GM18508 (cell line): ENCODE measurements around the gene SH3TC1.
A peak's percentile ranks its signal among the peaks of the same experiment; 100 is the strongest.

Experiments used
- ATAC-seq: cut with Tn5 transposase; IDR thresholded peaks from one replicate; pipeline ENCODE4 v1.9.1; 2021; ENCODE audit warnings: moderate number of reproducible peaks; ENCODE audit not compliant: insufficient read depth, unreplicated experiment

SH3TC1 gene

DNA sequence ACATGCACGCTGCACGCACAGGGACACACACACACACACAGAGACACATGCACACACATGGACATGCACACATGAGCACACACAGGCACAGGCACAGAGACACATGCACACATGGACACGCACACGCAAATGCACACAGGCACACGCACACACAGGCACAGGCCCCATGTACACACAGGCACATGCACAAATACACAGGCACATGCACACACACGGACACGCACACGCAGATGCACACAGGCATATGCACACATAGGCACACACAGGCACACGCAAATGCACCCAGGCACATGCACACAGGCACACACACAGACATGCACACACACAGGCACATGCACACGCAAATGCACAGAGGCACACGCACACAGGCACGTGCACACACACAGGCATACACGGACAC lies 40.1 kb downstream of the SH3TC1 start:
- ATAC-seq, result no peak

DNA sequence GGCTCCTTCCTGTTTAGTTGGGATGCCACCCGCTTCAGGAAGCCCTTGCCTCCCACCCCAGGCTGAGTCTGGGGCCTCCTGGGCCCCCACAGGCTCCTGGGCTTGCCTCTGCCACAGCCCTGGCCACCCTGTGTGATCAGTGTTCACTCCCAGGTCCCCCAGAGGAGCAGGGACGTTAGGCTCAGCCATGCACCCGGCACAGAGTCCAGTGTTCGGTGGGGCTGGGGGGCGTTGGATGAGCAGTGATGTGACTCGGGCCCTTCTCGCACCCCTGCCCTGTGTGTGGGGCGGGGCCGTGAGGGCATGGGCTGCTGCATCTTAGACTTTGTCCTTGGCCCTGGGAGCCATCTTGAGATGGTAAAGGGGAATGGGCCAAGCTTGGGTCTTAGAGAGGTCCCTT lies 40.6 kb downstream of the SH3TC1 start:
- ATAC-seq, result no peak

DNA sequence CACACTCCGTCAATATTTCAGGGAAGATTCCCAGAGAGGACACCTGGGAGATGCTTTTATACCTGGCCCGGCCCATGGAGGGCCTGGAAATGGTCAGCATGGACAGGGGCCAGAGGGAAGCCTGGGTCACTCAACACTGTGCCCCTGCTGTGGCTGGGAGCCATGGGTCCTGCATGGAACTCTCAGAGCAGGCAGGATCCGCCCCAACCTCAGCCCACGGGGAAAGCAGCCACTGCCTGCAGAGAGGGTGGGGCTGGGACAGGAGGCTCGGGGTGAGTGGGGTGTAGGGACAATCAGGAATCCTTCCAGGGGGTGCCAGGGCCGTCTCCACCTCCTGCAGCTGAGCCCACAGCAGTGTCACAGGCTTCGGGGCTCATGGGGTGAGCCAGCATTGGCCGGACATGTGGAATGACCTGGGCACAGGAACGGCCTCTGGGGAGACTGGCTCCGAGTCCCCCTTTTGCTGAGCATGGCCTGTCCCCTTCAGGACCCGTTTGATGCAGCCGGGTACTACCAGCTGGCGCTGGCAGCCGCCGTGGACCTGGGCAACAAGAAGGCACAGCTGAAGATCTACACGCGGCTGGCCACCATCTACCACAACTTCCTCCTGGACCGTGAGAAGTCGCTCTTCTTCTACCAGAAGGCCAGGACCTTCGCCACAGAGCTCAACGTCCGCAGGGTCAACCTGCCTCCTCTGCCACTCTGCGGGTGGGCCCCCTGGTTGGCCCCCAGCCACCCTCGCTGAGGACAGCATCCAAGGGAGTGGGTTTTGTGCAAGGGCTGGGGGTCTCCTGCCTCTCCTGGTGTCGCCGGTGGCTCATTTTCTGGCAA lies 41.3 kb downstream of the SH3TC1 start:
- ATAC-seq, result no peak

DNA sequence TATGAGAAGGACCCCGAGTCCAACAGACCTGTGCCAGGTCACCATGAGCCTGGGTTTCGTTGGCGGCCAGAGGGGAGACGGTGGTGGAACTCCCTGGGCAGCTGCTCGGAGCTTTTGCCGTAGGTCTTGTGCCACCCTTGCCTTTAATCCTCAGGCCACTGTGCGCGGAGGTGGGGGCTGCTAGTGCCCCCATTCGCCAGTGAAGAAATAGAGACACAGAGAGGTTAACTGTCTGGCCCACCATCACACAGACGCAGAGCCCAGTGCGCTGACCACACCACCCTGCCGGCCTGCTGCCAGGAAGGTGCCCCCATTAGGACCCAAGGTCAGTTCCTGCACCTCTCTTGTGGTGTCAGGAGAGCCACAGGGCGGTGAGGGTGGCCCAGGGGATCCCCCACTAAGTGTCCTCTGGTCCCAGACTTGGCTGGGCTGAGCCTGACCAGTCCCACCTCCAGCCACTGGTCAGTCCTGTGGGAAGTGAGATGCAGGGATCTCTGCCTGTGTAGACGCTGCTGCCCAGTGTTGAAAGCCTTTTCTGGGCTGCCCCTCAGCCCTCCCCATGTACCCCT lies 42.2 kb downstream of the SH3TC1 start:
- ATAC-seq, result no peak

DNA sequence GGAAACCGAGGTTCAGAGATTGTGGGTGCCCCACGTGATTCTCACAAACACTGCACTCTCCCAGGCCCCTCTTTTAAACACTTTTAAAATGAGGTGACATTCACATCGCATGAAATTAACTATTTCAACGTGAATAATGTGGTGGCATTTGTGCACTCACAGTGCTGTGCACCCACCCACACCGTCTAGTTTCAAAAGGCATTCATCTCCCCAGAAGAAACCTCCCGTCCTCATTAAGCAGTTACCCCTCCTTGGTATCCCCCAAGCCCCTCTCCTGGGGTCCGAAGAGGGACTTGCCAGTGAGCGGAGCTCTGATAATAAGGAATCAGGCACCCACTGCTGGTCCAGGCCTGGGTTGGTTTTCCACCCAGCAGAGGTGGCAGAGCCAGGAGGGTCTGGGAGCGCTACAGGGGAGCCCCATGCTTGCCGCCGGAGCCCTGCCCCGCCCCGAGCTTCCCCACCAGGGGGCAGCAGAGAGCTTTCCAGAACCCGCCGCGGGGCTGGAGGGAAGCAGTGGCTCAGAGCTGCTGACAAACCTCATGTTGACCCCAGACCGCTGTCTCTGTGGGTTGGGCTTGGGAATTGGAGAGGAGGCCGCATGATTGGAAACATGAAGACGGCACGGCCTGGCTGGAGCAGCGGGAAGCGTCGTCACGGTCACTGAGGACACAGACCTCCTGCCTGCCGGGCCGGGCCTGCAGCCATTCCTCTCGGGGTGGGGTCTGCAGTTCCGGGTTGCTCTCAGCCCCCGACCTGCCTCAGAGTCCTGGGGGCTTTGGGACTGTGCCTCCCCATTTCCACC lies 43.0 kb downstream of the SH3TC1 start:
- ATAC-seq, result peak; percentile 46

DNA sequence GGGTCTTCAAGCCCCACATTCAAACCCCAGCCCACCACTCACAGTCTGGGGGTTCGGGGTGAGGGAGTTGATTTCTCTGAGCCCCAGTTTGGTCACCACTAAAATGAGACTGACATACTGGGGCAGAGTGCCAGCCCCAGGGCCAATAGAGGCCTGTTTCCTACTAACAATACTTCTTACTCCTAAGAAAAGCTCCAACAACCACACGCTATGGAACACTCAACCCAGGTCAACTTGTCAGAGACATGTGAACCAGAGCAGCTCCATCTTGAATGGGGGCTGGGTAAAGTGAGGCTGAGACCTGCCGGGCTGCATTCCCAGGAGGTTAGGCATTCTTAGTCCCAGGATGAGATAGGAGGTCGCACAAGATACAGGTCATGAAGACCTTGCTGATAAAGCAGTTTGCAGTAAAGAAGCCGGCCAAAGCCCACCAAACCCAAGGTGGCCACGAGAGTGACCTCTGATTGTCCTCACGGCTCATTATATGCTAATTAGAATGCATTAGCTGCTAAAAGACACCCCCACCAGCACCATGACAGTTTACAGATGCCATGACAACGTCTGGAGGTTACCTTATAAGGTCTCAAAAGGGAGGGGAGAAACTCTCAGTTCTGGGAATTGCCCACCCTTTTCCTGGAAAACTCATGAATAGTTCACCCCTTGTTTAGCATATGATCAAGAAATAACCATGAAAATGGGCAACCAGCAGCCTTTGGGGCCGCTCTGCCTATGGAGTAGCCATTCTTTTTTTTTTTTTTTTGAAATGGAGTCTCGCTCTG lies 43.9 kb downstream of the SH3TC1 start:
- no peak for ATAC-seq

DNA sequence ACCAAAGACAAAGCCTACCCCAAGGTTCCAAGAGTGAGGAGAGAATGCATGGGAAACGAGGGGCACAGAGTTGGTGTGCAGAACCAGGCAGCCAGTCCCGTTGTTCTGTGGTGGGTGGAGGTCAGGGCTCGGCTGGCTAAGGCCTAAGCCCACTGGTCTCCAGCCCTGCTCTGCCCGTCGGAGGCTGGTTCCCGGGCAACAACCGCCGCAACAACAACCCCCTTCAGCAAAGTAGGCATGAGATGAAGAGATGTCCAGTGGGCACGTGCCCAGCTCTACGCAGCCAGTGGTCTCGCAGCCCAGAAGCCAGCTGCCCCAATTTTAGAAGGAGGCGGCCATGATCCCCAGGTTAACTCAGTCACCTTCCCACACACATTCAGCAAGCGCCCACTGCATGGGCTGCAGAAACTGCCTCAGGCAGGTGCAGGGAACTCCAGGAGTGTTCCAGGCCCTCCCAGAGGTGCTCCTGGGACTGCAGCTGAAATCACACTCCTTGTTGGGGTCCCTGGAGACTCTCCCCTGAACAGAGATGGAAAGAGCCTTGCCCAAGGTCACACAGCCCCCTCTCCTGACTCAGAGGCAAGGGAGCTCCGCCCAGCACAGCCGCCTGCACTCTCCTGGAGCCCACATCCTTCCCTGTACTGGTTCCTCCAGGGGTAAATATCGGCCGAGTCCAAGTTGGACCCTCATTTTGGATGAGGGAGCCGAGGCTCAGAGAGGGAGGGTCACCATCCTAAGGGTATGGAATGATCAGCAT lies 45.1 kb downstream of the SH3TC1 start:
- ATAC-seq, result no peak

DNA sequence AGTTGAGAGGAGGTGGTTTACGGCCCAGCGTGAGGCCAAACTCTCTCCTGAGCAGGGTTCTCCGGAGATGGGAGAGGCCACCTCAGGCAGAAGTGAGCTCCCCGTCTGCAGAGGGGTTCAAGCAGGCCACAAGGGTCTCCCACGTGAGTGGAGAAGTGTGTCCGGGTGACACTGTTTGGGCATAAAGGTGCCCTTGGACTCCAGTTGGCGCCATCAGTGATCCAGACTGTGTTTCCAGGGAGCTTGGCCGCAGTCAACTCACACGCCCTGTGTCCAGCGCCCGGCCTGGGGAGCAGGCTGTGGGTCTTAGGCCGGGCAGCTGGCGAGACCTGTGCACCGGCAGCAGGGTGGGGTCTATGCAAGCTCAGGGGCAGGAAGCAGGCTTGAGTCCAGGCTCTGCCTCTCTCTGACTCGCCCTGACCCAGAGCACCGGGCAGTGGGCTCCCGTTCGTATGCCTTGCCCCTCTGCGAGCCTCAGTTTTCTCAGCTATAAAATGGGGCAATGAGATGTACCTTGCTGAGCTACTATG lies 45.9 kb downstream of the SH3TC1 start:
- ATAC-seq, result no peak

DNA sequence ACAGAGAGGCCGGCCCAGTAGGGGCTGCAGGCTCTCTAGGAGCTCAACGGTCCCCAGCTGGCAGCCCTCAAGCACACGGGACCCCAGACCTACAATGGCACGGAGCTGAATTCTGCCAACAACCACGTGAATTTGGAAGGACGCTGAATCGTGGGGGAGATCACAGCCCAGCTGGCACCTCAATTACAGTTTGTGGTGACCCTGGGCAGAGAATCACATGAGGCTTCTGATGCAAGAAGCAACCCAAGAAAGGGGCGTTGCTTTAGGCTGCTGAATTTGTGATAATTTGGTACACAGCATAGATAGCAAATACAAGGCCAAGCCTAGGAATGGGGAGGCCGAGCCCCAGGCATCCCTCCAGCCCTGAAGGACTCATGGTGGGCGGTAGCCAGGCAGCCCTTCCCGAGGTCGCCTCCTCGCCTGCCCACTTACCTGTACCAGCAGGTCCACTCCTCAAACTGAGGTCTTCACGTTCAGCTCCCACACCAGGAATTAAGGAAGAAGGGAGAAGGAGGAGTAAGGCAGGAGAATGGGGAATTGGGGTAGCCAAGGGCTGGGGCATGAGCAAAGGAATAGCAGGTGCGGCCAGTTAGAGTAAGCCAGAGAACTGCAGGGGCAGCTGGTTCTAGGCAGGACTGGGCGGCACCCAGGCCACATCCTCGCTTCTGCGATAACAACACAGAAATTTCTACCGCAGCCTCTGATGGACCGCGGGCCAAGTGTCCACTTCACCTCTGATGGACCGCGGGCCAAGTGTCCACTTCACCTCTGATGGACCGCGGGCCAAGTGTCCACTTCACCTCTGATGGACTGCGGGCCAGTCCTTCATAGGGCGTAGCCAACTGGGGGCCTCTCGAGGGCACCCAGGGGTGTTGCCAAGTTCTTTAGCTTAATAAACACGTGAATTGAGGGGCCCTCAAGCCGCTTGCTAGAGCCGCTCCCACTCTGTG lies 47.1 kb downstream of the SH3TC1 start:
- no peak for ATAC-seq

DNA sequence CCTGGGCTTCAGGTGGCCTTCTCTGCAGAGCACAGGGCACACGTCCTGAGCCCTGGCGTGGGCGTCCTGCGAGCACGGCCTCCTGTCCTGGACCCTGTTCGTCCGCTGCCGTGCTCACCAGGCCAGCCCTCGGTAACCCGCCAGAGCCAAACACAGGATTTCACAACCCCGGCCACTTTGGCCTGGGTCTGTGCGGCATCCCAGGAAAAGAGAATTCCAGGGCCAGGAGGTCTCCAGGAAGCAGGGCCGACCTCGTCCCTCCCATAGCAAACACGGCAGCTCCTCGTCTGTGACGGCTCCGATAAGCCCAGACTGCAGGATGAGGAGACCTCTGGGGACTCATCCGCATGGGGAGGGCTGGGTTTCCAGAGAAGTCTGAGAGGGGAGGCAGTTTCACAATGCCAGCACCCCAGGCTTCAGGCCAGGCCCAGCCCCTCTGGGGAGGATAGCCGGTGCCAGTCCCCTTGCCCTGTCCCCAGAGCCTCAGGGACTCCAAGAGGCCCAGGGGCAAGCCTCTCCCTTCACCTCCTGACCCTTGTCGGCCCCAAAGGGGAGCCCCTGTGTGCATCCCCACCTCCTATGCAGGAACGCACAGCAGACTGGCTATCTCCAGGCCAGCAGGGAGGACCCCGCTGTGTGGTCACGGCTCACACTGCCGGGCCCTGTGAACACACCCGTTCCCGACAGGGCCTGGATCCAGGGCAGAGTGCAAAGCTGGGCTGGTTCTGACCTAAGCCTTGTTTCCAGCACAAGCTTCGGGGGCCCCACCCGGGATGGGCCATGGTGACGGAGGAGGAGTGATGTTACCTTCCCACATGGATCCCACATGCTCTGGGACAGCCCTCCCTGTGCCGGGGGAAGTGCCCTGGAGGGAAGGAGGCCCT lies 48.2 kb downstream of the SH3TC1 start:
- no peak for ATAC-seq

DNA sequence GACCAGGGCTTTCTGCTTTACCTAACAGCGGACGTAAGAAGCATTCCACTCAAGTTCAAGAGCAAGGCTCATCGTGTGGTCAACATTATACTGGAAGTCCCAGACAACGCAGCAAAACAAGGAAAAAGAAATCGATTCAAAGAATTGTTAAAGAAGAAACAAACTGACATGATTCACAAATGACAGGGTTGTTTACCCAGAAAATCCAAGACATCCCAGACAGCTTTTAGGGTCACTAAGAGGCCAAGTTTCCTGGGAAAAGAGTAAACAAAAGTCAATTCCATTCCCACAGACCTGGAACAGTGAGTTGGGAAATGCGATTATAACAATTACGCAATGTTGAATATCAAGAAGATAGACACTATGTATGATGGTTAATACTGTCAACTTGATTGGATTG lies 49.0 kb downstream of the SH3TC1 start:
- ATAC-seq, result no peak

DNA sequence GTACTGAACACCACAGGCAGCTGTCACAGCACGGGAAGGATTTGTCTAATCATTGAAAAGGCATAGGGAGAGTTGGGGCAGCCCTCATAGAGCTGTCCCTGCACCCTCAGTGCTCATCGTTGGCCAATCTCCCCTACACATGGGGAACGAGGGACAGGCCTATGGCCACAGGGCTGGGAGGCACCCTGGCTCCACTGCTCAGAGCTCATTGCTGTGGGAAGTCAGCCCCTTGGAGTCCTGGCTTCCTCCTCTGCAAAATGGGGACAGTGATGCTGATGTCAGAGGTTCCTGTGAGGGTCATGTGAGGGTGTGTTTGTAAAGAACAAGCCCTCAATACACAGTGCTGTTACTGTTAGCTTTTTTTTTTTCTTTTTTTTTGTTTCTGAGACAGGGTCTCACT lies 51.1 kb downstream of the SH3TC1 start:
- no peak for ATAC-seq

DNA sequence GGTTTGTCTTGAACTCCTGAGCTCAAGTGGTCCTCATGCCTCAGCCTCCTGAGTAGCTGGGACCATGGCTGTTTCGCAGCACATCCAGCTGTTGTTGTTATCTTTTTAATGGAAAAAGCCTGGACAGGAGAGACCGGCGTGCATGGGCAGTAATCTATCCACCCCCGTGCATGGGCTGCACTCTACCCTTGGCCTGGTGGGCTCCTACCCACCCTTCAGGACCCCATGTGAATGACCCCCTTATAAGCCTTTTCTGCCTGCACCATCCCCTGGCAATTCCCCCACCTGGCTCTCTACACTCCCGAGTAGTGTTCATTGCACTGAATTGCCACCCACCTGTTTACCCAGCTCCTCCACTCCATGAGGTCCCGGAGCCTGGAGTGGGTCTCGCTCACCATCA lies 51.5 kb downstream of the SH3TC1 start:
- ATAC-seq, result no peak

DNA sequence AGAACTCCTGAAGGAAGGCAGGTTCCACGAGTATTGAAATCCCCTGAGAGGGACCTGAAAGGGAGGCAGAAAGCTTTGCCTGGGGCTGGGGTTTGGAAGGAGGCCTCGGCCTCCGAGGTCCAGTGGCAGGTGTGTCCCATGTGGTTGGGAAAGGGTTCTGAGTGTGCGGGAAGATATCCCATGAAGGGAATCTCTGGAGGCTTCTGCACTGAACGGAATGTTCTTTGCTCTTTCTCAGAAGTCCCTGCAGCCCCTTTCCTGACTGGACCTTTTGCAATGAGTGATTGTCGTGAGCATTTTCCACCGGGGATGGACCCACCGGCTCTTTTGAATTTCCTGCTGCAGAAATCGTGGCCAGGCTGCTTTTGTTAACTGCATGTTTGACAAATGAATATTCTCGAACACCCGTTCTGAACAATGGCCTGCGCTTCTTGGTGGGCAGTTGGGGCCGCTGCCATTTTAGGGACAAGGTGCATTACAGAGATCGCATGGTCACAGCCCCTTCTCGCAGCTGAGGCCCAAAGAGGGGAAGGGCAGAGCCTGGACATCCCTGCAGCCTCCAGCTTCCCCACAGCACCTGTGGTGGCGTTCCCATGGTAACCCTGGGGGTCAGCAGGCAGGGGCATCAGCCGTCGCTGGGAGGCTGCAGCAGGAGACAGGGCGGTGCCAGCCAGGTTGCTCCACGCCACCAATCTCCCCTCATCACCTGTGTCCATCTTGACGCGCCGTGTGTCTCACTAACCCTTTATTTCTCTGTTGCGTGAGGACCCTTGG lies 52.2 kb downstream of the SH3TC1 start:
- ATAC-seq, result no peak

DNA sequence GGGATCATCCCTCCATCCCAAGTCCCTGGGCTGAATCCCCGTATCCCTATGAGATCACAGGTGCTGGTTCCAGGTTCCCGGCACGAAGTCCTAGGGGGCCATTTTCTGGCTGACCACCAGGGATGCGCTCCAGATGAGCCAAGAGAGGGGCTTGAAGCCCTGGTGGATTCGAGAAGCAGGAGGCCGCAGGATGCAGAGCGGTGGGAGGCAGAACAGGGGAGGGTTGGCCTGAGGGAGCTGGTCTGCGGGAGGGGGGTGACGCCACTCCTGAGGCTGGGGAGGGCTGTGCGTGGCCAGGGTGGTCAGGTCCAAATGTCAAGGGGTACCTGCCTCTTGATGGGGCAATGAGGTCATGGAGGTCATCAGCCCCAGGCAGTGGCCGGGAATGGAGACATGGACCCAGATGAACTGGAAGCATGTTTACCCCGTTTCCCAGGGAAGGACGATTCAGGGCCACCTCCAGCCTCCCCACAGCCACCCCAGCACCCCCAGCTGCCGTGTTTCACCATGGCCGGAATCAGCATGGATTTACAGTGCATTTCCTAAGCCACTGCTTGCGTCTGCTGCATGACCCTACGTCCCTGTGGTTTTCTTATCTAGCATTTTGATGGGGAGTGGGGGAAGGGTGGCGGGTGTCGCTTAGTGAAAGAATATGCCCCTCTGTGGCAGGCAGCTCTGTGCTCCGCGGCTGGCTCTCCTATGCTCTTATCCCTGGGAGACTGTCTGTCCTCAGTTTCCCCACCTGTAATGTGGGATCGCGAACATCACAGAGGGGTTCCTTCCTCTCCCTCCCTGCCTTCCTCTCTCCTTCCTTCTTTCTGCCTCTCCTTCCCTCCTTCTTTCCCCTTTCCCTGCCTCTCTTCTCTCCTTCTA lies 53.4 kb downstream of the SH3TC1 start:
- ATAC-seq, result no peak

DNA sequence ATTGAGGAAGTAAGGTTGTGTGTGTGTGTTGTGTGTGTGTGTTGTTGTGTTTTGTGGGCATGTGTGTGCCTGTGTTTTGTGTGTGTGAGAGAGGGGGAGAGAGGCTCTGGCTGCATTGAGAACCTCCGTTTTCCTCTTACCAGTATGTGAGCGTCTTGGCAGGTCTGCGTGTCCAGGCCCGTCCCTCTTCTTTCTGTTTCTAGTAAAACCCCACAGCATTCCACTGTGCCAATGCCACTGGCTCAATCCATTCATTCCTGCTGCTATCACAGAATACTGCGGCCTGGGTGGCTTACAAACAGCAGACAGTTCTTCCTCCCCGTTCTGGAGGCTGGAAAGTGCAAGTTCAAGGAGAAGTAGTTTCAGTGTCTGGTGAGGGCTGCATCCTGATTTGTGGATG lies 55.0 kb downstream of the SH3TC1 start:
- no peak for ATAC-seq
